ENCODE results near the gene SPECC1L.

DNA sequence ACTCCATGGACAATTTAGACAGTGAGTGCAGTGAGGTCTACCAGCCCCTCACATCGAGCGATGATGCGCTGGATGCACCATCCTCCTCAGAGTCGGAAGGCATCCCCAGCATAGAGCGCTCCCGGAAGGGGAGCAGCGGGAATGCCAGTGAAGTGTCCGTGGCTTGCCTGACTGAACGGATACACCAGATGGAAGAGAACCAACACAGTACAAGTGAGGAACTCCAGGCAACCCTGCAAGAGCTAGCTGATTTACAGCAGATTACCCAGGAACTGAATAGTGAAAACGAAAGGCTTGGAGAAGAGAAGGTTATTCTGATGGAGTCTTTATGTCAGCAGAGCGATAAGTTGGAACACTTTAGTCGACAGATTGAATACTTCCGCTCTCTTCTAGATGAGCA lies 51.4 kb downstream of the SPECC1L start:
- TF ChIP-seq ATF3 (IDR thresholded peaks at IDR 0.05; ENCODE audit: insufficient read depth, low read depth, low read length): no peak
- TF ChIP-seq, protein P1, sequence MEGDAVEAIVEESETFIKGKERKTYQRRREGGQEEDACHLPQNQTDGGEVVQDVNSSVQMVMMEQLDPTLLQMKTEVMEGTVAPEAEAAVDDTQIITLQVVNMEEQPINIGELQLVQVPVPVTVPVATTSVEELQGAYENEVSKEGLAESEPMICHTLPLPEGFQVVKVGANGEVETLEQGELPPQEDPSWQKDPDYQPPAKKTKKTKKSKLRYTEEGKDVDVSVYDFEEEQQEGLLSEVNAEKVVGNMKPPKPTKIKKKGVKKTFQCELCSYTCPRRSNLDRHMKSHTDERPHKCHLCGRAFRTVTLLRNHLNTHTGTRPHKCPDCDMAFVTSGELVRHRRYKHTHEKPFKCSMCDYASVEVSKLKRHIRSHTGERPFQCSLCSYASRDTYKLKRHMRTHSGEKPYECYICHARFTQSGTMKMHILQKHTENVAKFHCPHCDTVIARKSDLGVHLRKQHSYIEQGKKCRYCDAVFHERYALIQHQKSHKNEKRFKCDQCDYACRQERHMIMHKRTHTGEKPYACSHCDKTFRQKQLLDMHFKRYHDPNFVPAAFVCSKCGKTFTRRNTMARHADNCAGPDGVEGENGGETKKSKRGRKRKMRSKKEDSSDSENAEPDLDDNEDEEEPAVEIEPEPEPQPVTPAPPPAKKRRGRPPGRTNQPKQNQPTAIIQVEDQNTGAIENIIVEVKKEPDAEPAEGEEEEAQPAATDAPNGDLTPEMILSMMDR (IDR thresholded peaks at IDR 0.05; ENCODE audit: control extremely low read depth in 1 of 3, insufficient read depth in 1 of 3, low read depth in 1 of 3, low read length in 3 of 3): no peak
- no peak for TF ChIP-seq TEAD4 (IDR thresholded peaks at IDR 0.05; ENCODE audit: low read depth, low read length)
- TF ChIP-seq BRCA1 (IDR thresholded peaks at IDR 0.05; ENCODE audit: low read depth, low read length): no peak
- no peak for TF ChIP-seq GABPA (IDR thresholded peaks at IDR 0.05; ENCODE audit: borderline replicate concordance, insufficient read depth, low read length)
- TF ChIP-seq, protein P2, sequence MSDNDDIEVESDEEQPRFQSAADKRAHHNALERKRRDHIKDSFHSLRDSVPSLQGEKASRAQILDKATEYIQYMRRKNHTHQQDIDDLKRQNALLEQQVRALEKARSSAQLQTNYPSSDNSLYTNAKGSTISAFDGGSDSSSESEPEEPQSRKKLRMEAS (IDR thresholded peaks at IDR 0.05): no peak
- TF ChIP-seq MAFK (IDR thresholded peaks at IDR 0.05; ENCODE audit: low read depth, low read length): no peak
- TF ChIP-seq RBBP5 (IDR thresholded peaks at IDR 0.05; ENCODE audit: borderline replicate concordance, low read depth, low read length): no peak
- no peak for TF ChIP-seq SIN3A (conservative IDR thresholded peaks at IDR 0.05 in 1 of 2, IDR thresholded peaks at IDR 0.05 in 1 of 2; ENCODE audit: low read depth in 1 of 2, low read length in 2 of 2)
- TF ChIP-seq RFX5 (IDR thresholded peaks at IDR 0.05; ENCODE audit: borderline replicate concordance, low read depth, low read length): no peak
- TF ChIP-seq CBX5 (IDR thresholded peaks at IDR 0.05; ENCODE audit: low read depth, low read length): no peak
- TF ChIP-seq ATF2 (IDR thresholded peaks at IDR 0.05; ENCODE audit: low read length): no peak
- no peak for TF ChIP-seq GTF2F1 (IDR thresholded peaks at IDR 0.05; ENCODE audit: borderline replicate concordance, low read depth, low read length)
